Liver (tissue), 9 donors: ENCODE measurements around the gene CXCR6. TPM values are rescaled to one million over a fixed set of nuclear protein-coding genes. Genes with fewer than 3 reads are reported as not detected.

Source experiments
- DNase-seq: peaks from one replicate; pipeline ENCODE4 v3.0.0-alpha.2; 2017; ENCODE audit warnings: low spot score
- H3K27ac ChIP-seq, 2 donors: one replicate each; pipeline ENCODE4 v1.7.0; 2013; ENCODE audit warnings: inconsistent platforms in 2 of 2, low read length in 2 of 2, control low read depth in 1 of 2, low read depth in 1 of 2, mild to moderate bottlenecking in 1 of 2
- H3K27me3 ChIP-seq, 4 donors: one replicate each; pipeline versions ENCODE4 v1.6.1 to v1.7.0; 2013; ENCODE audit warnings: low read length in 3 of 4, inconsistent platforms in 1 of 4, mild to moderate bottlenecking in 1 of 4, moderate library complexity in 1 of 4; ENCODE audit not compliant: control insufficient read depth in 4 of 4, insufficient read depth in 4 of 4
- H3K36me3 ChIP-seq, 4 donors: one replicate each; pipeline versions ENCODE4 v1.6.1 to v1.7.0; 2013; ENCODE audit warnings: low read length in 3 of 4, mild to moderate bottlenecking in 3 of 4, low read depth in 1 of 4, moderate library complexity in 1 of 4; ENCODE audit not compliant: control insufficient read depth in 4 of 4, insufficient read depth in 3 of 4
- H3K4me1 ChIP-seq, 4 donors: one replicate each; pipeline versions ENCODE4 v1.6.1 to v1.7.0; 2013; ENCODE audit warnings: low read length in 3 of 4, mild to moderate bottlenecking in 3 of 4, moderate library complexity in 1 of 4; ENCODE audit not compliant: control insufficient read depth in 4 of 4, insufficient read depth in 4 of 4
- H3K4me3 ChIP-seq, 3 donors: one replicate each; pipeline versions ENCODE4 v1.6.1 to v1.7.0; 2013; ENCODE audit warnings: low read length in 3 of 3, control low read depth in 1 of 3, low read depth in 1 of 3, mild to moderate bottlenecking in 1 of 3
- H3K9ac ChIP-seq, 2 donors: one replicate each; pipeline ENCODE4 v1.7.0; 2013; ENCODE audit warnings: low read length in 2 of 2, mild to moderate bottlenecking in 2 of 2, moderate library complexity in 2 of 2, control low read depth in 1 of 2, low read depth in 1 of 2
- H3K9me3 ChIP-seq, 4 donors: one replicate each; pipeline versions ENCODE4 v1.6.1 to v1.7.0; 2013; ENCODE audit warnings: low read length in 3 of 4; ENCODE audit not compliant: control insufficient read depth in 4 of 4
- ATF3 ChIP-seq: IDR thresholded peaks from 2 replicates; pipeline ENCODE4 v1.6.1; 2016; ENCODE audit warnings: antibody characterized with exemption
- EGR1 ChIP-seq, 2 donors: IDR thresholded peaks; 2 replicates each; pipeline ENCODE4 v1.6.1; 2016 to 2018; ENCODE audit warnings: antibody characterized with exemption in 2 of 2, low read depth in 2 of 2
- FOXA1 ChIP-seq: IDR thresholded peaks from 2 replicates; pipeline ENCODE4 v1.6.1; 2016; ENCODE audit warnings: antibody characterized with exemption
- FOXA2 ChIP-seq: IDR thresholded peaks from 2 replicates; pipeline ENCODE4 v1.6.1; 2016; ENCODE audit warnings: antibody characterized with exemption
- GABPA ChIP-seq, 2 donors: IDR thresholded peaks in 1 of 2; conservative IDR thresholded peaks in 1 of 2; 2 replicates each; pipeline ENCODE4 v1.6.1; 2016; ENCODE audit warnings: antibody characterized with exemption in 2 of 2, mild to moderate bottlenecking in 1 of 2, moderate library complexity in 1 of 2
- HNF4A ChIP-seq, 2 donors: conservative IDR thresholded peaks; 2 replicates each; pipeline ENCODE4 v1.6.1; 2016; ENCODE audit warnings: antibody characterized with exemption in 2 of 2, mild to moderate bottlenecking in 2 of 2
- HNF4G ChIP-seq: IDR thresholded peaks from 2 replicates; pipeline ENCODE4 v1.6.1; 2016; ENCODE audit warnings: antibody characterized with exemption
- JUND ChIP-seq, 2 donors: IDR thresholded peaks; 2 replicates each; pipeline ENCODE4 v1.6.1; 2016; ENCODE audit warnings: antibody characterized with exemption in 2 of 2
- NR2F2 ChIP-seq: IDR thresholded peaks from 2 replicates; pipeline ENCODE4 v1.6.1; 2016; ENCODE audit warnings: antibody characterized with exemption
- RAD21 ChIP-seq, 2 donors: IDR thresholded peaks; 2 replicates each; pipeline ENCODE4 v1.6.1; 2016; ENCODE audit warnings: antibody characterized with exemption in 2 of 2, mild to moderate bottlenecking in 2 of 2
- REST ChIP-seq: IDR thresholded peaks from 2 replicates; pipeline ENCODE4 v1.6.1; 2016; ENCODE audit warnings: antibody characterized with exemption, mild to moderate bottlenecking
- RXRA ChIP-seq, 2 donors: IDR thresholded peaks; 2 replicates each; pipeline ENCODE4 v1.6.1; 2017 to 2018; ENCODE audit warnings: antibody characterized with exemption in 2 of 2, mild to moderate bottlenecking in 1 of 2
- SP1 ChIP-seq: IDR thresholded peaks from 2 replicates; pipeline ENCODE4 v1.6.1; 2018; ENCODE audit warnings: antibody characterized with exemption, mild to moderate bottlenecking
- TAF1 ChIP-seq: conservative IDR thresholded peaks from 2 replicates; pipeline ENCODE4 v1.6.1; 2016; ENCODE audit warnings: antibody characterized with exemption, mild to moderate bottlenecking
- YY1 ChIP-seq: IDR thresholded peaks from 2 replicates; pipeline ENCODE4 v1.6.1; 2016; ENCODE audit warnings: antibody characterized with exemption, mild to moderate bottlenecking
- WGBS: extraction: QIAGEN DNeasy Blood & Tissue Kit; methylation state at CpG from one replicate; pipeline ENCODE4 v1.1.7; 2013; 5-methylcytosine and 5-hydroxymethylcytosine counted together
- polyA plus RNA-seq, 2 donors: library from polyadenylated mRNA; stranded (reverse) in 1 of 2; unstranded in 1 of 2; fragments of 200-250 nt in 1 of 2; fragments of >200 nt in 1 of 2; fragmentation: Nextera tagmentation in 1 of 2; extraction: Ambion mirVana in 1 of 2; gene quantifications; one replicate each; pipeline versions ENCODE4 v1.2.1 to v1.2.3, GENCODE V29; 2013 to 2015
- total RNA-seq, 2 donors: library from RNA; depleted of rRNA; stranded (reverse); fragments of >200 nt; gene quantifications; one replicate each; pipeline ENCODE4 v1.2.3, GENCODE V29; 2014
- TF ChIP-seq, protein P1 (sequence below): IDR thresholded peaks from 2 replicates; pipeline ENCODE4 v1.6.1; 2016; ENCODE audit warnings: antibody characterized with exemption
- TF ChIP-seq, protein P2 (sequence below): fragments of 150-350 bp; IDR thresholded peaks from 2 replicates; pipeline ENCODE4 v1.5.1; 2017; ENCODE audit warnings: improper control_type of control experiment, low read depth, low read length; ENCODE audit not compliant: missing input control
- donor health status: healthy.
- donor health status: healthy.
- donor health status: healthy.
- donor health status: healthy.
- donor health status: healthy.

CXCR6 gene
- total and polyA plus RNA-seq, 4 donors = 0.60 to 2.9 (median 0.96) TPM

- TF ChIP-seq FOXA2 (no peak), FOXA1 (no peak), GABPA (IDR thresholded peaks at IDR 0.05 in 1 of 2, conservative IDR thresholded peaks at IDR 0.05 in 1 of 2) (no peak), JUND (IDR thresholded peaks at IDR 0.05) (no peak), EGR1 (IDR thresholded peaks at IDR 0.05; ENCODE audit: low read depth in 2 of 2) (no peak), ATF3 (no peak), HNF4G (no peak), YY1 (no peak), TAF1 (no peak), SP1 (no peak), REST (no peak), NR2F2 (no peak), RXRA (IDR thresholded peaks at IDR 0.05) (no peak), HNF4A (conservative IDR thresholded peaks at IDR 0.05) (no peak), RAD21 (IDR thresholded peaks at IDR 0.05) (no peak)
- TF ChIP-seq, protein P1, sequence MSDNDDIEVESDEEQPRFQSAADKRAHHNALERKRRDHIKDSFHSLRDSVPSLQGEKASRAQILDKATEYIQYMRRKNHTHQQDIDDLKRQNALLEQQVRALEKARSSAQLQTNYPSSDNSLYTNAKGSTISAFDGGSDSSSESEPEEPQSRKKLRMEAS = no peak
- TF ChIP-seq, protein P2, sequence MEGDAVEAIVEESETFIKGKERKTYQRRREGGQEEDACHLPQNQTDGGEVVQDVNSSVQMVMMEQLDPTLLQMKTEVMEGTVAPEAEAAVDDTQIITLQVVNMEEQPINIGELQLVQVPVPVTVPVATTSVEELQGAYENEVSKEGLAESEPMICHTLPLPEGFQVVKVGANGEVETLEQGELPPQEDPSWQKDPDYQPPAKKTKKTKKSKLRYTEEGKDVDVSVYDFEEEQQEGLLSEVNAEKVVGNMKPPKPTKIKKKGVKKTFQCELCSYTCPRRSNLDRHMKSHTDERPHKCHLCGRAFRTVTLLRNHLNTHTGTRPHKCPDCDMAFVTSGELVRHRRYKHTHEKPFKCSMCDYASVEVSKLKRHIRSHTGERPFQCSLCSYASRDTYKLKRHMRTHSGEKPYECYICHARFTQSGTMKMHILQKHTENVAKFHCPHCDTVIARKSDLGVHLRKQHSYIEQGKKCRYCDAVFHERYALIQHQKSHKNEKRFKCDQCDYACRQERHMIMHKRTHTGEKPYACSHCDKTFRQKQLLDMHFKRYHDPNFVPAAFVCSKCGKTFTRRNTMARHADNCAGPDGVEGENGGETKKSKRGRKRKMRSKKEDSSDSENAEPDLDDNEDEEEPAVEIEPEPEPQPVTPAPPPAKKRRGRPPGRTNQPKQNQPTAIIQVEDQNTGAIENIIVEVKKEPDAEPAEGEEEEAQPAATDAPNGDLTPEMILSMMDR = no peak
- no peak for DNase-seq
- Histone ChIP-seq H3K9ac (no peak overlapping the region), H3K4me3 (no peak overlapping the region), H3K36me3 (peaks cover 0 to 53% (median 20%) of the 10 kb centered on the region in 4 donors), H3K4me1 (no peaks in the 10 kb centered on the region), H3K9me3 (no peaks in the 10 kb centered on the region), H3K27ac (no peak overlapping the region), H3K27me3 (no peaks in the 10 kb centered on the region)
- 89% methylated on average over 3 of the region's 3 CpGs for WGBS
Observed at GRCh38 chr3:45946875-45947274, 3.6 kb downstream of the CXCR6 start.

GRCh38 chr3:45947361-45947760 is 4.1 kb downstream of the CXCR6 start:
- DNase-seq = no peak
- Histone ChIP-seq H3K4me1 (no peaks in the 10 kb centered on the region), H3K9me3 (no peaks in the 10 kb centered on the region), H3K27ac (no peak overlapping the region), H3K36me3 (peaks cover 0 to 56% (median 24%) of the 10 kb centered on the region in 4 donors), H3K9ac (no peak overlapping the region), H3K4me3 (no peak overlapping the region), H3K27me3 (no peaks in the 10 kb centered on the region)
- 96% methylated on average over 3 of the region's 3 CpGs for WGBS
- no peak for TF ChIP-seq FOXA1
- TF ChIP-seq TAF1 = no peak
- no peak for TF ChIP-seq RAD21 (IDR thresholded peaks at IDR 0.05)
- TF ChIP-seq HNF4G = no peak
- no peak for TF ChIP-seq NR2F2
- no peak for TF ChIP-seq ATF3
- TF ChIP-seq, protein P2 = no peak
- no peak for TF ChIP-seq JUND (IDR thresholded peaks at IDR 0.05)
- no peak for TF ChIP-seq RXRA (IDR thresholded peaks at IDR 0.05)
- no peak for TF ChIP-seq SP1
